Hepatocyte (in vitro differentiated cells): Measurements from ENCODE around the gene TTF2. TPM values are rescaled to one million over a fixed set of nuclear protein-coding genes. Genes with fewer than 3 reads are reported as not detected.
A peak's percentile ranks its signal among the peaks of the same experiment; 100 is the strongest.

Experiments
- DNase-seq: peaks from one replicate; pipeline ENCODE4 v3.0.0-alpha.2; 2016; ENCODE audit warnings: low spot score
- H2AFZ ChIP-seq: fragments of 200-600 bp; sonication (generic); 2 replicates; pipeline ENCODE4 v1.6.0; 2016; ENCODE audit warnings: antibody characterized with exemption, mild to moderate bottlenecking
- H3K27ac ChIP-seq: fragments of 200-600 bp; sonication (generic); 2 replicates; pipeline ENCODE4 v1.5.1; 2016; ENCODE audit warnings: mild to moderate bottlenecking
- H3K27me3 ChIP-seq: fragments of 200-600 bp; sonication (generic); 2 replicates; pipeline ENCODE4 v1.6.1; 2016
- H3K36me3 ChIP-seq: fragments of 200-600 bp; sonication (generic); replicated peaks from 2 replicates; pipeline ENCODE4 v1.5.1; 2016; ENCODE audit warnings: low read depth; ENCODE audit not compliant: insufficient read depth
- H3K4me1 ChIP-seq: fragments of 200-600 bp; sonication (generic); 2 replicates; pipeline ENCODE4 v1.5.1; 2016; ENCODE audit warnings: mild to moderate bottlenecking, moderate library complexity; ENCODE audit not compliant: insufficient read depth
- H3K4me2 ChIP-seq: fragments of 200-600 bp; sonication (generic); 2 replicates; pipeline ENCODE4 v1.6.0; 2016
- H3K4me3 ChIP-seq: fragments of 200-600 bp; sonication (generic); 2 replicates; pipeline ENCODE4 v1.5.1; 2016; ENCODE audit warnings: mild to moderate bottlenecking
- H3K79me2 ChIP-seq: fragments of 200-600 bp; sonication (generic); 2 replicates; pipeline ENCODE4 v1.6.0; 2017; ENCODE audit warnings: mild to moderate bottlenecking
- H3K9me2 ChIP-seq: fragments of 200-600 bp; sonication (generic); replicated peaks from 2 replicates; pipeline ENCODE4 v1.6.0; 2017; ENCODE audit warnings: mild to moderate bottlenecking; ENCODE audit not compliant: insufficient read depth
- H3K9me3 ChIP-seq: fragments of 200-600 bp; sonication (generic); 2 replicates; pipeline ENCODE4 v1.5.1; 2016; ENCODE audit warnings: low read depth, mild to moderate bottlenecking
- H4K20me1 ChIP-seq: fragments of 200-600 bp; sonication (generic); 2 replicates; pipeline ENCODE4 v1.6.0; 2016; ENCODE audit warnings: mild to moderate bottlenecking; ENCODE audit not compliant: insufficient read depth, poor library complexity, severe bottlenecking
- CTCF ChIP-seq: fragments of 200-600 bp; sonication (generic); IDR thresholded peaks from 2 replicates; pipeline ENCODE4 v1.5.1; 2016; ENCODE audit warnings: antibody characterized with exemption, mild to moderate bottlenecking; ENCODE audit not compliant: poor library complexity
- EZH2 ChIP-seq: fragments of 200-600 bp; sonication (generic); IDR thresholded peaks from 2 replicates; pipeline ENCODE4 v1.6.1; 2016; ENCODE audit warnings: antibody characterized with exemption, mild to moderate bottlenecking, borderline replicate concordance
- EZH2phosphoT487 ChIP-seq: fragments of 200-600 bp; sonication (generic); IDR thresholded peaks from one replicate; pipeline ENCODE4 v1.6.1; 2018; ENCODE audit warnings: antibody characterized with exemption, mild to moderate bottlenecking, low read depth, moderate library complexity; ENCODE audit not compliant: unreplicated experiment, severe bottlenecking
- WGBS: methylation state at CpG from one replicate; pipeline ENCODE4 v1.1.6; 2016; ENCODE audit warnings: low lambda C conversion rate; ENCODE audit errors: missing lambda C conversion rate; 5-methylcytosine and 5-hydroxymethylcytosine counted together
- polyA plus RNA-seq: library from polyadenylated mRNA; unstranded; fragments of >200 nt; fragmentation: Nextera tagmentation; extraction: Ambion mirVana; gene quantifications from 2 replicates; pipeline ENCODE4 v1.2.1, GENCODE V29; 2016
- total RNA-seq: library from RNA; depleted of rRNA; stranded (reverse); fragments of >200 nt; gene quantifications from 2 replicates; pipeline ENCODE4 v1.2.3, GENCODE V29; 2014

The TTF2 gene
- total and polyA plus RNA-seq, 2 experiments from 2014 or later: 13.8 to 14.3 TPM

GRCh38 chr1:117036018-117036461 is 24.1 kb upstream of the TTF2 start:
- Histone ChIP-seq H3K9me3 (no peaks in the 10 kb centered on the region), H3K4me2 (peak overlapping the region; percentile 38), H4K20me1 (no peaks in the 10 kb centered on the region), H3K36me3 (no peaks in the 10 kb centered on the region), H3K79me2 (no peaks in the 10 kb centered on the region), H3K9me2 (no peaks in the 10 kb centered on the region), H3K27me3 (no peaks in the 10 kb centered on the region), H3K4me1 (peaks cover 4% of the 10 kb centered on the region), H3K4me3 (no peak overlapping the region), H3K27ac (peak overlapping the region; percentile 85), H2AFZ (no peak overlapping the region)
- WGBS: 63% methylated on average over 6 of the region's 6 CpGs
- DNase-seq: peak; percentile 30
- no peak for TF ChIP-seq EZH2phosphoT487
- TF ChIP-seq CTCF: peak; percentile 9
- TF ChIP-seq EZH2: no peak

GRCh38 chr1:117037802-117038201 is 22.3 kb upstream of the TTF2 start:
- no peaks in the 10 kb centered on the region for H3K79me2 ChIP-seq
- no peak for DNase-seq
- H3K36me3 ChIP-seq: no peaks in the 10 kb centered on the region
- TF ChIP-seq CTCF (no peak), EZH2 (no peak), EZH2phosphoT487 (no peak)
- no peaks in the 10 kb centered on the region for H3K9me3 ChIP-seq
- H3K4me3 ChIP-seq: no peak overlapping the region
- H3K27ac ChIP-seq: no peak overlapping the region
- H4K20me1 ChIP-seq: no peaks in the 10 kb centered on the region
- no peaks in the 10 kb centered on the region for H3K9me2 ChIP-seq
- H3K4me1 ChIP-seq: peaks cover 4% of the 10 kb centered on the region
- 68% methylated on average over 1 of the region's 1 CpG for WGBS
- H3K27me3 ChIP-seq: no peaks in the 10 kb centered on the region
- H3K4me2 ChIP-seq: no peak overlapping the region
- no peak overlapping the region for H2AFZ ChIP-seq

DNA sequence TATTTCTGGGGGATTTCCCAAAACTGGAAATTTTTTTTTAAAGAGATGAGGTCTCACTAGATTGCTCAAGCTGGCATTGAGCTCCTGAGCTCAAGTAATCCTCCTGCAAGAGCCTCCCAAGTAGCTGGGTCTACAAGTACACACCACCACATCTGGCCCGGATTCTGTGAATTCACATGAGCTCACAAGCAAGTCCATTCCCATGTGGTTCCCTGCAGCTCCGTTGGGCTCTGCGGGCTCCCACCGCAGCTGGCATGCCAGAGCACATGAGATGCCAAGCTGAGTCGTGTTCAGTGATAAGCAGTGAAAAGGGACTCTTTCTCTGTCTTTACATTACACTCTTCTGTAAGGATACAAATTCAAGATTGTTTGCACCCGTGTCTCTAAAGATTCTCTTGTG is 21.9 kb upstream of the TTF2 start:
- 94% methylated on average over 6 of the region's 6 CpGs for WGBS
- no peak overlapping the region for H2AFZ ChIP-seq
- H3K9me3 ChIP-seq: no peaks in the 10 kb centered on the region
- H3K4me3 ChIP-seq: no peak overlapping the region
- TF ChIP-seq EZH2phosphoT487 (no peak), EZH2 (no peak), CTCF (no peak)
- no peaks in the 10 kb centered on the region for H3K27me3 ChIP-seq
- DNase-seq: no peak
- H3K79me2 ChIP-seq: no peaks in the 10 kb centered on the region
- H3K27ac ChIP-seq: no peak overlapping the region
- no peaks in the 10 kb centered on the region for H3K9me2 ChIP-seq
- no peaks in the 10 kb centered on the region for H3K36me3 ChIP-seq
- peaks cover 4% of the 10 kb centered on the region for H3K4me1 ChIP-seq
- H4K20me1 ChIP-seq: no peaks in the 10 kb centered on the region
- no peak overlapping the region for H3K4me2 ChIP-seq

GRCh38 chr1:117044217-117044616 is 15.9 kb upstream of the TTF2 start:
- no peak overlapping the region for H2AFZ ChIP-seq
- TF ChIP-seq EZH2 (no peak), EZH2phosphoT487 (no peak), CTCF (no peak)
- no peaks in the 10 kb centered on the region for H3K9me3 ChIP-seq
- H3K4me1 ChIP-seq: no peaks in the 10 kb centered on the region
- no peak overlapping the region for H3K4me2 ChIP-seq
- no peaks in the 10 kb centered on the region for H4K20me1 ChIP-seq
- H3K27me3 ChIP-seq: no peaks in the 10 kb centered on the region
- no peak overlapping the region for H3K27ac ChIP-seq
- H3K36me3 ChIP-seq: no peaks in the 10 kb centered on the region
- DNase-seq: no peak
- WGBS: 81% methylated on average over 1 of the region's 1 CpG
- H3K9me2 ChIP-seq: no peaks in the 10 kb centered on the region
- H3K79me2 ChIP-seq: no peaks in the 10 kb centered on the region
- no peak overlapping the region for H3K4me3 ChIP-seq
